ENCODE measurements around the gene BOC. TPM values are rescaled to one million over a fixed set of nuclear protein-coding genes. Genes with fewer than 3 reads are reported as not detected.

BOC gene
- total RNA-seq, 1 experiment from 2014 or later = 3.5 TPM

GRCh38 chr3:113263778-113264177 lies 52.4 kb downstream of the BOC start:
- H3K18ac ChIP-seq (ENCODE audit: insufficient read length, low read depth, low read length) = no peak overlapping the region
- no peak overlapping the region for H2BK120ac ChIP-seq (ENCODE audit: low read depth, low read length, poor library complexity, severe bottlenecking)
- Mint-ChIP-seq H3K36me3 (ENCODE audit: insufficient read depth in 1 of 3, low read depth in 3 of 3) (peaks cover 0 to 28% (median 10%) of the 10 kb centered on the region in 3 experiments; a peak in 5 of 7 replicates), H3K9me3 (no peaks in the 10 kb centered on the region), H3K27me3 (ENCODE audit: low read depth) (no peaks in the 10 kb centered on the region), H3K4me3 (peak overlapping the region in 1 of 2 experiments; percentile 53; a peak in 2 of 5 replicates), H3K4me1 (peaks cover 62 to 75% of the 10 kb centered on the region in 2 experiments), H3K27ac (peak overlapping the region; percentile 72 to 97 (median 78); a peak in 6 of 7 replicates)
- H3K9ac ChIP-seq (ENCODE audit: extremely low read depth, insufficient read length, low read length) = no peak overlapping the region
- no peaks in the 10 kb centered on the region for H3K79me1 ChIP-seq (ENCODE audit: insufficient read depth, low read depth, low read length, poor library complexity, severe bottlenecking)
- H2BK5ac ChIP-seq (ENCODE audit: insufficient read length, low read length) = no peak overlapping the region
- no peak overlapping the region for H4K91ac ChIP-seq (ENCODE audit: insufficient read length, low read depth, low read length)
- no peak for TF ChIP-seq CTCF (conservative IDR thresholded peaks at IDR 0.05)
- peaks cover 13% of the 10 kb centered on the region for H3K4me1 ChIP-seq (ENCODE audit: insufficient read depth, low read length)
- no peak overlapping the region for H3T11ph ChIP-seq (ENCODE audit: low read length)
- H2BK20ac ChIP-seq (ENCODE audit: low read depth, low read length, poor library complexity, severe bottlenecking) = no peak overlapping the region
- no peak overlapping the region for H2AK5ac ChIP-seq (ENCODE audit: insufficient read length, low read length)
- H2BK12ac ChIP-seq (ENCODE audit: insufficient read length, low read depth, low read length) = no peak overlapping the region
- no peaks in the 10 kb centered on the region for H3K79me2 ChIP-seq (ENCODE audit: insufficient read depth, low read length)
- H3K23me2 ChIP-seq (ENCODE audit: insufficient read length, low read depth, low read length, poor library complexity, severe bottlenecking) = no peaks in the 10 kb centered on the region
- no peaks in the 10 kb centered on the region for H3K27me3 ChIP-seq (ENCODE audit: insufficient read depth, low read length)
- H3K23ac ChIP-seq (ENCODE audit: insufficient read length, low read depth, low read length) = no peak overlapping the region
- H4K8ac ChIP-seq (replicated peaks; ENCODE audit: insufficient read length, low read depth, low read length) = no peak overlapping the region
- no peak for DNase-seq
- no peak overlapping the region for H3K27ac ChIP-seq (ENCODE audit: insufficient read length, low read depth, low read length)
- no peaks in the 10 kb centered on the region for H3K9me3 ChIP-seq (ENCODE audit: control insufficient read depth, low read depth, low read length)
- H3K4me2 ChIP-seq (ENCODE audit: insufficient read depth, insufficient read length, low read length) = no peak overlapping the region
- no peak overlapping the region for H2AFZ ChIP-seq (ENCODE audit: low read length)
- no CpG with 5 or more reads among the region's 3 CpGs for WGBS (ENCODE audit: extremely low coverage, insufficient read length, low lambda C conversion rate)
- no peaks in the 10 kb centered on the region for H4K20me1 ChIP-seq (ENCODE audit: control insufficient read depth, insufficient read depth, insufficient read length)
- H3K56ac ChIP-seq (ENCODE audit: insufficient read length, low read depth, low read length) = no peak overlapping the region
- no peak overlapping the region for H4K5ac ChIP-seq (ENCODE audit: insufficient read length, low read depth, low read length)
- no peak overlapping the region for H3K14ac ChIP-seq (ENCODE audit: insufficient read depth, low read length)
- H2BK15ac ChIP-seq (ENCODE audit: low read depth, low read length) = no peak overlapping the region
- no peak overlapping the region for H3K4ac ChIP-seq (ENCODE audit: low read depth, low read length)
